ENCODE data around the gene M1AP.

Gene M1AP

DNA sequence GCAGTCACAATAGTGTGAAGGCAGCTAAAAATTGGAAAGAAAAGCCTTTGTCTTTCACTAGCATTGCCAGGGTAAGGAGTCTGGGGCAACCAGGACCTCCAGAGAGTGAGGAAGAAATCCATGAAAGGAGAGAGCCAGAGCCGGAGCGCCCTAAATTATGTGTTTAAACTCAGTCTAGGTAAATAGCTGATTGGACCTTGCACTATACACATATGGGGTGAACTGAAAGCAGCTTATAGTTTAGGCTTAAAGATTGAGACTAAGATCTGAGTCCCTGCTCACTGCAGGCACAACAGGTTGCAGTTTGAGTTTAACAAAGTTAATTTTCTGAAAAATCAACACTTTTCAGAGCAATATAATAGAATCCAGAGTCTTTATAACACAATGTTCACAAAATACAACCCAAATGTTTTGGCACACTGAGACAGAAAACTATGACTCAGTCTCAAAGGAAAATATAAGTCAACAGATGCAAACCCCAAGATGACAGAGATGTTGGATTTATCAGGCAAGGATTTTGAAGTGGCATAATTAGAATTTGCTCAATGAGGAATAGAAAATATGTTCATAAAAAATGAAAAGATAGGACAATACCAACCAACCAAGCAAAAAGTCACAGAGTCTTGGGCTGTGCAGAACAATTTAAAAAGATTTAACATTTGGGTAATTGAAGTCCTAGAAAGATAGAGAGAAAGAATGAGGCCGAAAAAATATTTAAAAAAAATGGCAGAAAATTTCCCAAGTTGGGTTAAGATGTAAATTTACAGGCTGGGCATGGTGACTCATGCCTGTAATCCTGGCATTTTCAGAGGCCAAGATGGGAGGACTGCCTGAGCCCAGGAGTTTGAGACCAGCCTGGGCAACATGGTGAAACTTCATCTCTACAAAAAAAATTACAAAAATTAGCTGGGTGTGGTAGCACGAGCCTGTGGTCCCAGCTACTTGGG, 54.0 kb downstream of the M1AP start:
- ATAC-seq: no peak

DNA sequence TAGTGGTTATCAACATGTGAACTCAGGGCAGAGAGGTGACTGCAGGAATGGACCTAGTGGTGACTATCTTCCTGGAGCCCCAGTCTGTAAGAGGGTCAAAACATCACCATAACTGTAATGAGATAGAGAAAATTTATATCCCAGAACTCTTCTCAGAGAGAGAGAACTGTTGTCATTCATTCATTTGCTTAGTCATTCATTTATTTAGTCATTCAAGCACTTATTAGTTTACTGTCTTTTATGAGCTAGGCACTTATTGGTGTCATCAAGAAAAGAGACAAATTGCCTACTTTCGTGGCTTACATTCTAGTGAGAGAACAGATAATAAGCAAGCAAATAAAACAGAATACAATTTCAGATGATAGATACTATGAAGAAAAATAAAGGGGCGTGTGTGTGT, 59.5 kb downstream of the M1AP start:
- ATAC-seq: no peak

DNA sequence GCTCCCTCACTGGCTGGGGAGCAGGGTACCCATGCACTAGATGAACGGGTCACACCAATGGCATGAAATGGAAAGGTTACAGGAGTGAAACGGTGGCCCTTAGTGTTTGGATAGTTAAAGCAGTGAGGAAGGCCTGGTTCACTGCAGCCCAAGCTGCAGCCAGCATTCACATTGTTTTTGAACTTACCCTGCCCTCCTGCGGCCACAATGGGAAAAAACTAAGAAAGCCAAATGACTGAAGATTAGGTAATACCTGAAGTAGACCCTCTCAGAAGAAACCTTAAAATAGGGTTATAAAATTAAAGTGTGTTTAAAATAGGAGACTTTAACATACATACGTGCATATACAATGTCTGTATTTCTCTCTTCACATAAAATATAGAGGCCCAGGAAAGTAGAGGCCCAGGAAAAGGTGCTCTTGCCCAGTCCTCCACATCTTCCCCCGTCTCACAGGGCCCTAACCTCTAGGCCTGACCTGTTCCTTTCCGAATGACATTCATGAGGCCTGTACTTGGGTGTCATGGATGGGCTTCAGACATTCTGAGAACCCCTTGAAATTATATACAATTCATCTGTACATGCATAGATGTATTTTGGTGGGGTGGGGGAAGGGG, 60.4 kb downstream of the M1AP start:
- peak; percentile 49 to 58 for ATAC-seq

DNA sequence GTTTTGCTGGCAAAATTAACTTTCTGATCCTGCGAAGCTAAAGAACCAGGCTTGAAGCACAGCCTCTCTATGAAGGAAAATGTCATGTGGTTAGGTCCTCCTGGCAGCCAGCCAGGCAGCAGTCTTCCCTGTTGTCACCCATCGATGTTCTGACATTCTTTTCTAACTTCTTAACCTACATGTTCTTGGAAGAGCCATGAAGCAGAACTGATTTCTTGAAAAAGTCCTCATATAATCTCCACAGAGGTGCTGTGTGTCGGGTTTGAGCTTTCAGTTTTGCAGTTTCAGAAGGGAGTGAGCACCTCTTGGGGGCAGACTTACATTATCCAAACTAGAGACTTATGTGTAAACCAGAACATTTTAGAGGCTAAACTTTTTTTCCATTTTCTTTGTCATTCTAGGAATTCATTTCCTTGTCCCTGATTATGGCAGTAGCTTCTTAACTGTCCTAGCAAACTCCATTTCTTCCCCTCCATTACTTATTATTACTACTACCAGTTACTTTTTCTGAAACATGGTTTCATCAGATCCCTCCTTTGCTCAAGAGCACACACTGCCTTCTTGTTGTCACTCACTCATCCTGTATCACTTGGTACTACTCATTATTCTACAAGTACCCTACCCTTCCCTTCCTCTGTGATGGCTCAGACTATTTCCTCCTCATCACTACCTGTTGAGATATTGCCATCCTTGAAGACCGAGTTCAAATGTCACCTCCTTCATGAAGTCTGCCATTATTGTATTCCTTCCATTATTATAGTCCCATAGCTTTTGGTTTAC, 62.5 kb downstream of the M1AP start:
- peak; percentile 49 to 66 for ATAC-seq

DNA sequence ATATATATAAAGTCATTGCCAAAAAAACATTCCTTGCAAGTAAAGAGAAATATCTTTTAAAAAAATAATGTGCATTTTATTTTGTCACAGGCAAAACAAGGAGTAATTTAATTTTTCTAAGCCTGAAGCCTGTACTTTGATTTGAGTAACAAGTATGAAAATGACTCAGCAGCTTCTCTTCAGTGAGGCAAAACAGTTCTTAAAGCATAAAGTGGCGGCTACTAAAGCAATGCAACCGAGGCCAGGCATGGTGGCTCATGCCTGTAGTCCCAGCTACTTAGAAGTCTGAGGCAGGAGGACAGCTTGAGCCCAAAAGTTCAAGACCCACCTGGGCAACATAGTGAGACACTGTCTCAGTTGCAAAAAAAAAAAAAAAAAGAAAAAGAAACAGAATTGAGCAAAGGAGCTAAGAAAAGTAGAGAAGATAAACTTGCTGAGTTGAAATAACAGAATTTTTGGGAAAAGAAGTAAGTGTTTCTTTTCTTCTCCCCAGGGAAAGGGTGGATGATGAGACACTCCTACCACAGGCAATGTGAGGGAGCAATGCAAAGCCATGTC, 64.0 kb downstream of the M1AP start:
- ATAC-seq: peak; percentile 66 to 74

DNA sequence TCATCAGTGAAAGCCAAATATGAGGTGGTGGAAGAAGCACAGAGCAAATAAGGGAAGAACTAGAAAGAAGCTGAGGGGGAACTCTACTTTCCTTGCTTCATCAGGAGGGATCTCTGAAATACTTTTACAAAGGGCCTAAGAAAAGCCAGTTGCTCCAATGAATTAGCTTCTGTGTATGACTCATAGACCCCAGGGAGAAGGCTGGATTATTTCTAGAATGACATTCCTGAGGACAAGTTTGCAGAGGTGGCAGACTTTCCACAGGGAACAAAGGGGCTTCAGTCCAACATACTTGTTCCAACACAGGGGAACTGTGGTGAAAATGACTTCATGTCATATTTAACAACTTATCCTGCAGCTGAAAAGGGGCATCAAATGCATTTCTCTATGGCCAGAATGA, 64.6 kb downstream of the M1AP start:
- no peak for ATAC-seq

DNA sequence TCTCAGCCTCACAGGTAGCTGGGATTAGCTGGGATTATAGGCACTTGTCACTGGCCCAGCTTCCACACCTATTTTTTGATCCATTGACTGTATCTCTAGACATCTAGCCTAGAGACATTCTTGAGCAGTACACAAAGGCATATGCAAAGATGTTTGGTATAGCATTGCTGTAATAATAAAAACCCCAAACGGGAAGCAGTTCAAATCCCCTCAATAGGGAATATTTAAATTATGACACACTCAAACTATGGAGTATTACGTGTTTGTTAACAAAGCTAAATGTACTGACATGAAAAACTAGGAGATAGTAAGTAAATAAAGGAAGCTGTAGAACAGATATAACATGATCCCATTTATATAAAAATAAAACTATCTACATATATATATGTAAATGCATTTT, 65.9 kb downstream of the M1AP start:
- ATAC-seq: no peak

DNA sequence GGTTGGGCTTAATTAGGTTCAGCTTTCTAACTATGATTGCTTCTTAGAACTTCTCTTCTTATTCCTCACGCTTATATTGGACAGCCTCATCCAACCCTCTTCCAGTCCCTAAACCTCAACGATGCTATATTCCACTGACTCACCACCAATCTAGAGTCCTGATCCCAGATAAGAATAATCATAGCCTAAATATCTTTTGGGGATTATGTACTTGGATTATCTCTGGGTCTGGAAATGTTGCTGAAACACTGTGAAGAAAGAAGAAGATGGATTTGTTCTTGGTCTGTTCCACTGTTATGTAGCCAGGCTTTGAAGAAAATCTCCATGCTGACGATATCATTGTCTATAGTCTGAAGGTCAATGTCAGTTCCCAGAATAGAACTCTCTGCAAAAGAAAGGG, 66.7 kb downstream of the M1AP start:
- ATAC-seq: no peak

DNA sequence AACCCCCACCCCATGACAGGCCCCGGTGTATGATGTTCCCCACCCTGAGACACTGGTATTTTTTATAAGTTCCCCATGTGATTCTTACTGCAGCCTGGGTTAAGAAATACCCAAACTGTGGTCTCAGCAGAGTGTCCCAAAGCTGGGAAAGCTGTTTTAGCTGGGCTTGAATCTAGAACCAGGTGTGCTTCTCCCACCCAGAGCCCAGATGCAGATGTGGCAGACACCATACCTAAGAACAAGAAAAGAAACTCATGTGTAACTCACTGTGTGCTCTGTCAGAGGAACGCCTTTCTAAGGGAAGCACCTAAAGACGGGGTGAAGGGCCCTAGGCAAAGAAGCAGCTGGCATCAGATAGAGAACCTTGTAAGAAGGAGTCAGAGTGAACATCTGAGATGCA, 69.7 kb downstream of the M1AP start:
- ATAC-seq: peak in 1 of 2 donors; percentile 46

DNA sequence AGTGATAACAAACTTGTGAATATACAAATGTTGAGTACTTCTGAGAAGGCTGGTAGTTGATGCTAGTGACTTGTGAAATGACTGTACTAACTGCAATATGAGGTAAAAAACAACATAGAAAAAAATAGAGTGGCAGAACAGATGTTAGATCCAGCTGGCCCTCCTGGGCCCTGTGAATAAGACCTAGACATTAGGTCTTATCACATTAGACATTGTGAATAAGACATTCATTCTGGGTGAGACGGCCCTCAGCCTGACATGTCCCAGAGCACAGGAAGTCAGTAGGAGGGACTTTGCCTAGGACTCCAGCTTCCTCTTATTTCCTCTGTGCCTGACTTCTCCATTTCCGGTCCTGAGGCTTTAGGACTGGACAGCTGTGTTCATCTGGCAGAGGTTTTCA, 70.7 kb downstream of the M1AP start:
- peak; percentile 66 to 73 for ATAC-seq

DNA sequence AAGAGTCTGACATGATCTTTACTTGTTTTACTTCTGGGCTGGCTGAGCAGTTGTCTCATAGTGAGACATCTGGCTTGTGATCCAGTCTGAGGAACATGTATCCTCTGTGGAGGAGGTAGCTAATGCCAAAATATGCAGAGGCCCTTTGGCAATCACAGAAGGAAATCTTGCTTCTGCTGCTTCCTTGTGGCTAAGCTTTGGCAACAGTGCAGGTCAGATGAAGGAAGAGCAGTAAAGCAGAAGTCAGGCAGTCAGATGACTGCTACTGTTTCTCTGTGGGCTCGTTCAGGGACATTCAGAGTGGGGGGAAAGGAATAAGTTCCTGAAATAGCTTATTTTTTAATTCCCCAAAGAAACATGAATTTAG, 71.3 kb downstream of the M1AP start:
- ATAC-seq: no peak

DNA sequence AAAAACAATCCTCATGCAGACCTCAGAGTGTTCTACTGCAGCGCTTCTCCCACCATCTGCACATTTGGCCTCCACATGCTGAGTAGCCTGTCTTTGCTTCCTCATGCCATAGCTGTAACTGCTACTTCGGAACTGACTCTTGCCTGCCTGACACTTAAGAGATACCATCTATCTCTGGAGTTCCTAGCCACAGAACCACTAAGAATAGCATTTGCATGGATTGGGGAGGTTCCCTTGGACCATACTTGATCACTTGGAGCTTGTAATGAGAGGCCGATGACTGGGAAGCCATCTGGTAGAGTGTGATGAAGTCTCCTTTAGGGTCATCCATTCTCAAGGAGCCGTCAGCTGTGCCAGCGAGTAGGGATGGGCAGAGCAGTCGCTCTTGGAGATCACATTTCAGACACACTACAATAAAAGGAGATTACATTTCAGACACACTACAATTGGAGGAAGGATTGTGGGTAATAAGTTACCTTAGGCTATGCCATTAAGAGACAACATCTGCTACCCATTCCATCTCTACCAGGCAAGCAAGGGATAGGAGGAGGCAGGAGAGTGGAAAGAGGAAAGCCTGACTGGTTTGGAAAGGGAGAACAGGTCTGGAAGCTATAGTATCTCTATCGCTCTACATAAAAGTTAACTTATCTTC, 71.8 kb downstream of the M1AP start:
- no peak for ATAC-seq

DNA sequence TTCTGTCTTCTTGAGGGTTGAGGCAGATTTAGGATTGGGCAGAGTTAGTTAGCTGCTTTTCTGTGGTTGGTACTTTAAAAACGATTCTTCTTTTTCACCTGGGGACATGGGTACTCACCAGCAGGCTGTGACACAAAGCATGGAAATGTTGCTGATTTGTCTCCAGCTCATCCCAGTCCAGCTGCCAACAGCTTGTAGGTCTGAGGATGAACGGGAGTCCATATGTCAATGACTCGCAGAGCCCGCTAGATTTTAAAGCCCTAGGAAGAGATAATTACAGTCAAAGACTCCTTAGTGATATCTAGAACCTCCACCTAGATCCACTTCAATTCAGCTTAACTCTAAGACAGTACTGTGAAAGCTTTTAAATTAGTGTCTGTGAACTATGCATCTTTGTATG, 72.8 kb downstream of the M1AP start:
- no peak for ATAC-seq

DNA sequence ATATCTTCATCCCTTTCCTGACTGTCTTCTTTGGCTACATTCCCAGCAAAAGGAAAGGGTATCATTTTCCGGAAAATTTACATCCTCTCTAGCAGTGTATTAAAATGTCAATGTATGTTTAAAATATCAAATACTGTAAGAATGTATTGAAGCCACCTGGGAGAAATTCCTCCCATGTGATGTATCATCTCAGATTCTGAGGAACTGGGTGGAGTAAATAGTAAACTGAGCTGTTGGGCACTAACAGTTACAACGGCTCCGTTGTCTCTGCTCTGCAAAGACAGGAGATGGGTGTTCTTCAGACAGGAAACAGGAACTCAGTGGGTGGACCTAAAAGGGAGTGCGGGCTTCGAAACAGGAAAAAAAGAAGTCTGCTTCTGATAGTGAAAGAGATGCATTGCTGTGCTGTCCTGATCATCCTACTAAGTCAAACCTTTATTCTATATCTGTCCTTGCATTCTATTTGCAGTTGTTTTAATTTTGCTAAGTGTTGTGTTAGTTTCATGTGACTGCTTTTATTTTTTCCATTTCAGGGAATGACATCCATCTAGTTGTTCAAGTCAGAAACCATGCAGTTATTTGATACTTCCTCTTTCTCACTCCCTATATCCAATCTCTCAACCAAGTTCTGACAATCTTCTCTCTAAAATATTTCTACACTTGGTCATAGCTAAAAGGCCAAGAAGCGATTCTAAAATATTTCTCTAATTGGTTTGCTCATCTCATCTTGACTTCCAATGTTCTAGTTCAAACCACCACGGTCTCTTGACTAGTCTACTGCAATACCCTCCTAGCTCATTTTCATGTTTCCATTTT, 74.2 kb downstream of the M1AP start:
- ATAC-seq: peak; percentile 44 to 55

DNA sequence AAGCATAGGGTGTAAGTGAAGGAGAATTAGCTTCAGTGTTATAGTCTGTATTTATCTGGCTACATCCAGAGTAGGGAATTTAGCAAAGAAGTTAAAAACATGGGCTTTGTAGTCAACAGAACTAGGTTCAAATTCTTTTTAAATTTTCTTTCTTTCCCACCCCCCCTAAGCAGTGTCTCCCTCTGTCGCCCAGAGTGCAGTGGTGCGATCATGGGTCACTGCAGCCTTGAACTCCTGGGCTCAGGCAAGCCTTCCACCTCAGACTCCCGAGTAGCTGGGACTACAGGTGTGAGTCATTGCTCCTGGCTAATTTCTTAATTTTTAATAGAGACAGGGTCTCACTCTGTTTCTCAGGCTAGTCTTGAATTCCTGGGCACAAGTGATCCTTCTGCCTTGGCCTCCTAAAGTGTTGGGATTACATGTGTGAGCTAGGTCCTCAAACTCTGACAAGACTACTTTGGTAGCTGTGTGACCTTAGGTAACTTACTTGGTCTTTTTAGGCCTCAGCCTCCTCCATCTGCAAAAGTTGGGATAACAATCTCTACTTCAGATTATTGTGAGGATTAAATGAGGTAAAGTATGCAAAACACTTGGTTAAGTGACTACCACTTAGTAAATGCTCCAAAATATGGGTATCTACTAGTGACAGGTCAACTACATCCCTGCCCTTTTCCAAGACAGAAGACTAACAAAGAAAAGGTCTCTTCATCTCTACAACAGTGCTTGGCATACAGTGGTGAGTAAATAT, 75.8 kb downstream of the M1AP start:
- ATAC-seq: no peak

DNA sequence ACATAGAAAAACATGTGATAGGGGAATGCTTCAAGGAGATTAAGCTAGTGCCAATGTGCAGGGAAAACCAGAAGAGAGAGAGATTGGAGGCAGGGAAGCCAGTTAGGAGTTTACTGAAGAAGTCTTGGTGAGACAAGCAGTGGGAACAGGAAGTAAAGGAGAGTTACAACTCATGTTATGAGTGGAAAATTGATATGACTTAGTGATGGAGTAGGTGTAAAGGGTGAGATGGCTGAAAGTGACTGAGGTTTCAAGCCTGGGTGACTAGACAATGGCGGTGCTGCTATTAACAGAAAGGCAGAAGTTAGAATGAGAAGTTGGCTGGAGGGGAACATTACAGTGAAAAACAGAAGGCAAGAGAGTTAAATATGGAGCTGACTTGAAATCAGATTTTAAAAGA, 77.1 kb downstream of the M1AP start:
- ATAC-seq: peak; percentile 68 to 73

DNA sequence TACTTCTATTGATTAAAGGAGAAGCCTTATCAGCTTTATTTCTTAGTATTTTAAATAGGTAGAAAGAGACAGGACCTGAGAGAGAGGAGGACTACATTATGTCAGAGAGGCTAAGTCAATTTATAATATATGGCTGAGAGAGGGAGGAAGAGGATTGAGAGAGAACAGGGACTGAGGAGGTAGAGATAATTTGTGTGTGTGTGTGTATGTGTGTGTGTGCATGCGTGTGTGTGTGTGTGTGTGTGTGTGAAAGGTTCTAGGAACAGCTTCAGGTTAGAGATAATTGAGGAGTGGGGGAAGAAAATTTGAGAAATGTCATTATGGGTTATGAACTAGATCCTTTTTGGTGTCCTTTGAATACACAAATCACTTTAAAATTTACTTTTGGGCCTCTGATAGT, 78.4 kb downstream of the M1AP start:
- ATAC-seq: no peak

DNA sequence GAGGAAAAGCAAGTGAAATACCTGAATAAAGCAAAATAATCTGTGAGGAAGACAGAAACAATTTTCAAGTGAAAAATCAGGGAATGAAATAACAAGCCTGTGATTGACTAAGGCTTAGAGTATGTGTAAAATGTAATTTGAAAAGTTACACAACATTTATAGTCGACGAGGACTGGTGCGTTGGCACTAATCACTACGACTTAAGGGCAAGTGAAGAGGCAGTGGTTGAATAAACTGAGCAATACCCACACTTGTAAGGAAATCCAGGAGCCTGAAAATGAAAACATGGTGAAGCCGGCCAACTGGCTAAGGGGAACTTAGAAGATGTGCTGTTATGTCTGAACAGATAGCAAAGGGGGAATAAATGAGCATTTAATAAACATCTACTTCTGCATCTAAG, 80.2 kb downstream of the M1AP start:
- no peak for ATAC-seq

DNA sequence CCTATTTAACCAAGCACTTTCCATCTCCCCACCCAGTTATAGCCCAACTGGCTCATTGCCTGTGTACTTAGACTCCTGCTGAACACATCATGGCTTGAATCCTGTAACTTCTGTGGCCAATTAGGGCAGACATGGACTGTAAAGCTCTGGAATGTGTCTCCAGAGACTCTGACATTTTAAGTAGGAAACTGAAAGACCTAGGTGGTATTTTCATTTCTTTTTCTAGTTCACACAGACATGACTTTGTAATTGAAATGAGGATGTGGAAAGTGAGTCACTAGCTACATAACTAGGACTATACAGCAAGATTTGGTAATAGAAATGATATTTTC, 81.4 kb downstream of the M1AP start:
- peak; percentile 47 to 48 for ATAC-seq

DNA sequence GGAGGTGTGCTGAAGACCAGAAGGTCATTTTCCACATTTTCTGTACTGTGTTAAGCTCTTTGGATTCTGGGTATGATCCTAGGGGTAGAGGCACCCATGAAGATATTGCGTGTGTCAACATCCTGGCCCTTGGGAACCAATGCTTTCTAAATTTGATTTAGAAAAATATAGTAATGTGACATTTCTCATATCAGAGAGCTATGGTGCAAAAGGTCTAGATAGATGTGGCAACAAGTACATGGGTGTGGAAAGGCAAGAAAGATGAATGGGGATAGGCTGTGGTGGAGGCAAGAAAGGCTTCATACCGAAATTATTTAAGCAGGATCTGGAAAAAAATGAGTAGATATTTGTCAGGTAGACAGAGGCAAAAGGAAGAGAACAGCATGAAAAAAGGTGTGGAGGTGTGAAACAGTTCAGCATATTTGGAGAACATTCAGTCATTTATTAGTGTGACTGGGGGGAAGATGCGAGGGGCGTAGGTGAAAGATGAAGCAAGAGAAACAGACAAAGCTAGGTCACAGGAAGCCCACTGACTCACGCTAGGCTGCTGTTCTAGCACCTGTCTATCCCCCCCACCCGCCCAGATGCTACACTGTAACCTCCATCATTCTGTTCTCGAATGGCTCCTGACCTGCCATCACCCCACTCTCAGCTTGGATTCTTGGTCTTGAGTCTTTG, 81.9 kb downstream of the M1AP start:
- ATAC-seq: peak; percentile 8 to 19

DNA sequence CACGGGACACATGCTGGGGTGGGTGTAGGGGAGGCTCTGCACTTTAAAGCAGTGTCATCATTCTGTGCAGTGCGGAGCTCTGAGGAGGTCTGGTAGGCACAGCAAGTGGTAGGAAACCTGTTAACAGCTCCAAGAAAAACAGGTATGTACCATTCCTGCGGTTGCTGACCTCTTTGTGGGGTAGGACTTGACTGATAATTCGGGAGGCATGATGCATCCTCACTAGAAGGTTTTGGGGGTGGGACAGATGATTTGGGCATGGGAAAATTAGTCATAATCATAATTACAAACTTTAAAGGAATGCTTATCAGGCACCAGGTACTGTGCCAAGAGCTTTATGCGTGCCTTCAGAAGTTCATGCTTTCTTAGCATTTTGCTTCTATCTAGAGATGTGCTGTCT, 83.9 kb downstream of the M1AP start:
- ATAC-seq: no peak

All from activated CD4-positive, CD25-positive, alpha-beta regulatory T cell treated with anti-CD3 and anti-CD28 coated beads, Interleukin-2, amount 50 U/mL, for 24 hours (primary cell).